GM23338 (cell line): ENCODE measurements around the gene KLHDC8A. TPM values are rescaled to one million over a fixed set of nuclear protein-coding genes. Genes with fewer than 3 reads are reported as not detected.

ENCODE experiments used
- ATAC-seq: fragments of 200-7000 bp; cut with Tn5 transposase; 3 replicates; pipeline ENCODE4 v1.9.1; 2020
- DNase-seq: peaks from one replicate; pipeline ENCODE4 v3.0.0-alpha.2; 2015; ENCODE audit warnings: low spot score
- H2AFZ ChIP-seq: fragments of 200-600 bp; sonication (generic); 2 replicates; pipeline ENCODE4 v1.8.0; 2016; ENCODE audit warnings: antibody characterized with exemption, mild to moderate bottlenecking, moderate library complexity
- H3F3A ChIP-seq: fragments of 200-600 bp; sonication (generic); replicated peaks from 2 replicates; pipeline ENCODE4 v1.8.0; 2017; ENCODE audit warnings: antibody characterized with exemption, mixed run types, low read depth
- H3K27ac ChIP-seq: fragments of 200-600 bp; sonication (generic); 2 replicates; pipeline ENCODE4 v1.6.1; 2016; ENCODE audit warnings: low read depth
- H3K27me3 ChIP-seq: fragments of 200-600 bp; sonication (generic); 2 replicates; pipeline ENCODE4 v1.8.0; 2016; ENCODE audit warnings: mild to moderate bottlenecking, mixed run types, moderate library complexity; ENCODE audit not compliant: insufficient read depth
- H3K36me3 ChIP-seq: fragments of 200-600 bp; sonication (generic); 2 replicates; pipeline ENCODE4 v1.8.0; 2016; ENCODE audit warnings: mild to moderate bottlenecking; ENCODE audit not compliant: insufficient read depth
- H3K4me1 ChIP-seq: fragments of 200-600 bp; sonication (generic); 2 replicates; pipeline ENCODE4 v1.8.0; 2016; ENCODE audit warnings: mild to moderate bottlenecking, moderate library complexity; ENCODE audit not compliant: insufficient read depth
- H3K4me2 ChIP-seq: fragments of 200-600 bp; sonication (generic); 2 replicates; pipeline ENCODE4 v1.7.1; 2017; ENCODE audit warnings: mixed run types
- H3K4me3 ChIP-seq: fragments of 200-600 bp; sonication (generic); 2 replicates; pipeline ENCODE4 v1.6.1; 2016; ENCODE audit warnings: mixed run types
- H3K79me2 ChIP-seq: fragments of 200-600 bp; sonication (generic); replicated peaks from 2 replicates; pipeline ENCODE4 v1.8.0; 2017; ENCODE audit warnings: mild to moderate bottlenecking; ENCODE audit not compliant: insufficient read depth
- H3K9me2 ChIP-seq: fragments of 200-600 bp; sonication (generic); 2 replicates; pipeline ENCODE4 v1.8.0; 2017; ENCODE audit not compliant: insufficient read depth
- H4K20me1 ChIP-seq: fragments of 200-600 bp; sonication (generic); replicated peaks from 2 replicates; pipeline ENCODE4 v1.8.0; 2017; ENCODE audit warnings: mild to moderate bottlenecking; ENCODE audit not compliant: insufficient read depth
- H3K27ac Mint-ChIP-seq: 2 replicates; pipeline ENCODE4 v1.8.0; 2020; ENCODE audit warnings: inconsistent platforms, mild to moderate bottlenecking, moderate library complexity, mixed read lengths
- H3K27me3 Mint-ChIP-seq: 3 replicates; pipeline ENCODE4 v1.8.0; 2022; ENCODE audit warnings: low read depth, mild to moderate bottlenecking, moderate library complexity, mixed read lengths, inconsistent platforms; ENCODE audit not compliant: insufficient read depth, poor library complexity
- H3K36me3 Mint-ChIP-seq: 3 replicates; pipeline ENCODE4 v1.8.0; 2021; ENCODE audit warnings: low read depth, mild to moderate bottlenecking, inconsistent platforms, moderate library complexity, mixed read lengths
- H3K4me1 Mint-ChIP-seq: 3 replicates; pipeline ENCODE4 v1.8.0; 2020; ENCODE audit warnings: mild to moderate bottlenecking, inconsistent platforms, mixed read lengths
- H3K4me3 Mint-ChIP-seq: 3 replicates; pipeline ENCODE4 v1.8.0; 2021; ENCODE audit warnings: moderate library complexity, mild to moderate bottlenecking, inconsistent platforms, mixed read lengths
- H3K9me3 Mint-ChIP-seq: 3 replicates; pipeline ENCODE4 v1.8.0; 2020; ENCODE audit warnings: moderate library complexity, mild to moderate bottlenecking, inconsistent platforms, mixed read lengths
- CREB1 ChIP-seq: fragments of 250-450 bp; sonication (Bioruptor Pico); IDR thresholded peaks from 2 replicates; pipeline ENCODE4 v1.5.0; 2020; ENCODE audit warnings: low read depth, mild to moderate bottlenecking, moderate library complexity
- EZH2 ChIP-seq: fragments of 200-600 bp; sonication (generic); IDR thresholded peaks from one replicate; pipeline ENCODE4 v1.8.0; 2017; ENCODE audit warnings: antibody characterized with exemption, mild to moderate bottlenecking, low read depth; ENCODE audit not compliant: unreplicated experiment
- EZH2phosphoT487 ChIP-seq: fragments of 200-600 bp; sonication (generic); IDR thresholded peaks from one replicate; pipeline ENCODE4 v1.8.1; 2018; ENCODE audit warnings: antibody characterized with exemption; ENCODE audit not compliant: unreplicated experiment
- JUNB ChIP-seq: IDR thresholded peaks from one replicate; pipeline ENCODE4 v1.6.1; 2016; ENCODE audit warnings: antibody characterized with exemption; ENCODE audit not compliant: unreplicated experiment
- NANOG ChIP-seq: IDR thresholded peaks from 2 replicates; pipeline ENCODE4 v1.6.1; 2016; ENCODE audit warnings: antibody characterized with exemption, borderline replicate concordance
- POLR2AphosphoS5 ChIP-seq: IDR thresholded peaks from 2 replicates; pipeline ENCODE4 v1.6.1; 2016; ENCODE audit warnings: antibody characterized with exemption, low read depth
- STAT1 ChIP-seq: IDR thresholded peaks from one replicate; pipeline ENCODE4 v1.6.1; 2016; ENCODE audit warnings: antibody characterized with exemption; ENCODE audit not compliant: unreplicated experiment
- ZNF114 ChIP-seq: fragments of 250-450 bp; sonication (Bioruptor Pico); IDR thresholded peaks from 2 replicates; pipeline ENCODE4 v1.5.0; 2020; ENCODE audit warnings: mild to moderate bottlenecking, moderate library complexity
- ZNF331 ChIP-seq: fragments of 250-450 bp; sonication (Bioruptor Pico); IDR thresholded peaks from 2 replicates; pipeline ENCODE4 v1.5.0; 2020; ENCODE audit warnings: low read depth, mild to moderate bottlenecking, moderate library complexity
- polyA plus RNA-seq: library from polyadenylated mRNA; unstranded; fragments of >200 nt; fragmentation: Nextera tagmentation; extraction: Ambion mirVana; gene quantifications from 2 replicates; pipeline ENCODE4 v1.2.1, GENCODE V29; 2016
- total RNA-seq: library from RNA; depleted of rRNA; stranded (reverse); fragments of >200 nt; shearing (Covaris generic); gene quantifications from 2 replicates; pipeline ENCODE4 v1.2.3, GENCODE V29; 2014
- TF ChIP-seq, protein P1 (sequence below), 2 experiments: fragments of 200-600 bp in 1 of 2; sonication (generic) in 1 of 2; conservative IDR thresholded peaks; 2 replicates each; pipeline versions ENCODE4 v1.5.1 to v1.6.1; 2016 to 2017; ENCODE audit warnings: antibody characterized with exemption in 2 of 2, low read depth in 2 of 2, mild to moderate bottlenecking in 2 of 2, moderate library complexity in 1 of 2
- TF ChIP-seq, protein P2 (sequence below): IDR thresholded peaks from 2 replicates; pipeline ENCODE4 v1.6.1; 2016; ENCODE audit warnings: antibody characterized with exemption
- TF ChIP-seq, protein P3 (sequence below): IDR thresholded peaks from one replicate; pipeline ENCODE4 v1.6.1; 2018; ENCODE audit warnings: antibody characterized with exemption; ENCODE audit not compliant: unreplicated experiment

The KLHDC8A gene
- total and polyA plus RNA-seq, 2 experiments from 2014 or later = 1.7 to 2.8 TPM

DNA sequence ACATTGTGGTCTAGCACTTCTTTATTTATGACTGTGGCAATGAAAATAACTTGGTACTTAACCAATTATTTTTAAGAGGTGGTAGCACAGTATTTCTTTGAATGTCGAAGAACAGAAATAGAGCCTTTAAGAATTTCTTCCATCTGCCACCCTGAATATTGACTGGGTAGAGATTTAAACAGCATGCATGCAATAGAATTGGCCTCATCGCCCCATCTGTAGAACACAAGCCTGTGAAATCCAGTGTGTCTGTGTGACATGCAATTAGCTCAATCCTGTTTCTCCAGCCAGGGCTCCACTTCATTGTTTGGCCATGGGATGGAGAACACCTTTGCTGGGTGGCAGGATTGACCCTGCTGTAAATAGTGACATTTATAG, 17.1 kb upstream of the KLHDC8A start (continued):
- TF ChIP-seq CREB1 (CRISPR knock-in tag) = no peak
- no peak for TF ChIP-seq EZH2phosphoT487
- no peak for TF ChIP-seq STAT1
- TF ChIP-seq, protein P1, sequence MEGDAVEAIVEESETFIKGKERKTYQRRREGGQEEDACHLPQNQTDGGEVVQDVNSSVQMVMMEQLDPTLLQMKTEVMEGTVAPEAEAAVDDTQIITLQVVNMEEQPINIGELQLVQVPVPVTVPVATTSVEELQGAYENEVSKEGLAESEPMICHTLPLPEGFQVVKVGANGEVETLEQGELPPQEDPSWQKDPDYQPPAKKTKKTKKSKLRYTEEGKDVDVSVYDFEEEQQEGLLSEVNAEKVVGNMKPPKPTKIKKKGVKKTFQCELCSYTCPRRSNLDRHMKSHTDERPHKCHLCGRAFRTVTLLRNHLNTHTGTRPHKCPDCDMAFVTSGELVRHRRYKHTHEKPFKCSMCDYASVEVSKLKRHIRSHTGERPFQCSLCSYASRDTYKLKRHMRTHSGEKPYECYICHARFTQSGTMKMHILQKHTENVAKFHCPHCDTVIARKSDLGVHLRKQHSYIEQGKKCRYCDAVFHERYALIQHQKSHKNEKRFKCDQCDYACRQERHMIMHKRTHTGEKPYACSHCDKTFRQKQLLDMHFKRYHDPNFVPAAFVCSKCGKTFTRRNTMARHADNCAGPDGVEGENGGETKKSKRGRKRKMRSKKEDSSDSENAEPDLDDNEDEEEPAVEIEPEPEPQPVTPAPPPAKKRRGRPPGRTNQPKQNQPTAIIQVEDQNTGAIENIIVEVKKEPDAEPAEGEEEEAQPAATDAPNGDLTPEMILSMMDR (conservative IDR thresholded peaks at IDR 0.05; ENCODE audit: low read depth in 2 of 2) = no peak
- no peak for TF ChIP-seq NANOG

- peak overlapping the region; percentile 60 for H2AFZ ChIP-seq
- peak overlapping the region; percentile 53 for H3K4me2 ChIP-seq
- H3K9me3 Mint-ChIP-seq = no peaks in the 10 kb centered on the region
- no peaks in the 10 kb centered on the region; the same call in 1 of the 2 replicates for H3F3A ChIP-seq
- H3K4me1 ChIP-seq = peaks cover 59% of the 10 kb centered on the region
- peaks cover 6% of the 10 kb centered on the region for H3K27me3 Mint-ChIP-seq
- H3K4me1 Mint-ChIP-seq = peaks cover 45% of the 10 kb centered on the region
- no peaks in the 10 kb centered on the region for H3K9me2 ChIP-seq
- H3K27ac ChIP-seq = no peak overlapping the region
- DNase-seq (peak; percentile 48), ATAC-seq (peak; percentile 24)
- no peaks in the 10 kb centered on the region for H4K20me1 ChIP-seq
- no peaks in the 10 kb centered on the region for H3K36me3 Mint-ChIP-seq
- H3K4me3 Mint-ChIP-seq = 0 out of 3 replicates have a peak overlapping the region, but pooled peaks have one; percentile 31
- H3K27me3 ChIP-seq = no peaks in the 10 kb centered on the region
- H3K27ac Mint-ChIP-seq = no peak overlapping the region
- H3K4me3 ChIP-seq = no peak overlapping the region
- no peaks in the 10 kb centered on the region for H3K79me2 ChIP-seq
- H3K36me3 ChIP-seq = no peaks in the 10 kb centered on the region
- TF ChIP-seq, protein P2, sequence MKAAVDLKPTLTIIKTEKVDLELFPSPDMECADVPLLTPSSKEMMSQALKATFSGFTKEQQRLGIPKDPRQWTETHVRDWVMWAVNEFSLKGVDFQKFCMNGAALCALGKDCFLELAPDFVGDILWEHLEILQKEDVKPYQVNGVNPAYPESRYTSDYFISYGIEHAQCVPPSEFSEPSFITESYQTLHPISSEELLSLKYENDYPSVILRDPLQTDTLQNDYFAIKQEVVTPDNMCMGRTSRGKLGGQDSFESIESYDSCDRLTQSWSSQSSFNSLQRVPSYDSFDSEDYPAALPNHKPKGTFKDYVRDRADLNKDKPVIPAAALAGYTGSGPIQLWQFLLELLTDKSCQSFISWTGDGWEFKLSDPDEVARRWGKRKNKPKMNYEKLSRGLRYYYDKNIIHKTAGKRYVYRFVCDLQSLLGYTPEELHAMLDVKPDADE = no peak
- no peak for TF ChIP-seq EZH2
- TF ChIP-seq STAT1 = no peak
- no peak for TF ChIP-seq NANOG
- TF ChIP-seq EZH2phosphoT487 = no peak
- no peak for TF ChIP-seq CREB1 (CRISPR knock-in tag)
- TF ChIP-seq ZNF114 (CRISPR knock-in tag) = no peak
- TF ChIP-seq, protein P3, sequence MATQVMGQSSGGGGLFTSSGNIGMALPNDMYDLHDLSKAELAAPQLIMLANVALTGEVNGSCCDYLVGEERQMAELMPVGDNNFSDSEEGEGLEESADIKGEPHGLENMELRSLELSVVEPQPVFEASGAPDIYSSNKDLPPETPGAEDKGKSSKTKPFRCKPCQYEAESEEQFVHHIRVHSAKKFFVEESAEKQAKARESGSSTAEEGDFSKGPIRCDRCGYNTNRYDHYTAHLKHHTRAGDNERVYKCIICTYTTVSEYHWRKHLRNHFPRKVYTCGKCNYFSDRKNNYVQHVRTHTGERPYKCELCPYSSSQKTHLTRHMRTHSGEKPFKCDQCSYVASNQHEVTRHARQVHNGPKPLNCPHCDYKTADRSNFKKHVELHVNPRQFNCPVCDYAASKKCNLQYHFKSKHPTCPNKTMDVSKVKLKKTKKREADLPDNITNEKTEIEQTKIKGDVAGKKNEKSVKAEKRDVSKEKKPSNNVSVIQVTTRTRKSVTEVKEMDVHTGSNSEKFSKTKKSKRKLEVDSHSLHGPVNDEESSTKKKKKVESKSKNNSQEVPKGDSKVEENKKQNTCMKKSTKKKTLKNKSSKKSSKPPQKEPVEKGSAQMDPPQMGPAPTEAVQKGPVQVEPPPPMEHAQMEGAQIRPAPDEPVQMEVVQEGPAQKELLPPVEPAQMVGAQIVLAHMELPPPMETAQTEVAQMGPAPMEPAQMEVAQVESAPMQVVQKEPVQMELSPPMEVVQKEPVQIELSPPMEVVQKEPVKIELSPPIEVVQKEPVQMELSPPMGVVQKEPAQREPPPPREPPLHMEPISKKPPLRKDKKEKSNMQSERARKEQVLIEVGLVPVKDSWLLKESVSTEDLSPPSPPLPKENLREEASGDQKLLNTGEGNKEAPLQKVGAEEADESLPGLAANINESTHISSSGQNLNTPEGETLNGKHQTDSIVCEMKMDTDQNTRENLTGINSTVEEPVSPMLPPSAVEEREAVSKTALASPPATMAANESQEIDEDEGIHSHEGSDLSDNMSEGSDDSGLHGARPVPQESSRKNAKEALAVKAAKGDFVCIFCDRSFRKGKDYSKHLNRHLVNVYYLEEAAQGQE = no peak
- TF ChIP-seq ZNF331 = no peak
- TF ChIP-seq, protein P1 (conservative IDR thresholded peaks at IDR 0.05; ENCODE audit: low read depth in 2 of 2) = no peak
- TF ChIP-seq JUNB = no peak
- no peak for TF ChIP-seq POLR2AphosphoS5
These were observed 16.5 kb upstream of the KLHDC8A start for GRCh38 chr1:205373022-205373797.
